GM21526 (cell line): ENCODE data around the gene CIPC.

Experiments used
- ATAC-seq: cut with Tn5 transposase; IDR thresholded peaks from one replicate; pipeline ENCODE4 v1.9.1; 2021; ENCODE audit warnings: moderate library complexity; ENCODE audit not compliant: unreplicated experiment, low FRiP score

The CIPC gene

DNA sequence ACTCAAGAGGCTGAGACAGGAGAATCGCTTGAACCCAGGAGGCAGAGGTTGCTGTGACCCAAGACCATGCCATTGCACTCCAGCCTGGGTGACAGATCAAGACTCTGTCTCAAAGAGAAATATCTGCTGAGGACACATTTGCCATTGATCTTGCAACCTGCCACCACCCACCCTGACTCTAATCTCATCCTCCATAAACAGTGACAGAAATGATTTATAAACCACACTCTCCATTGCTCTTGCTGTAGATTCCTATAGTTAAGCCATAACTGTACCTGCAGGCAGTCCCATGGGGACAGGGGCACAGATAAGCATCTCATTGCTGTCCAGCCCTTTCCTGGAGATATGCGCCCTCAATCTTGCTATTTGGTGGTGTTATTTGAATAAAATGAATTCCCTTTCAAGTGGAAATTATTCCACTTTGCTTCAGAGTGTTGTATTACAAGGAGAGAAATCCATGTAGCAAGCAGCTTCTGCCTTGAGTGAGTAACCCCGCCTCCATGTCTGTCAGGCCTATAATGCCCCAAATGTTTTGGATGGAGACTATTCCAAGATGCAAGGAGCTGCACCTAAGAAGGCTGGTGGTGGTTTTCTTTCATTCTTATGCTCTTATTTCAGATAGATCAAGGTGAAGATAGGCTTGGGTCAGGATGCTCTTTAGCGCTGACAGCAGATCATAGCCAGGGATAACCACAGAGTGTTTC is 46.5 kb downstream of the CIPC start:
- ATAC-seq = no peak

- ATAC-seq = no peak
Measured at GRCh38 chr14:77145975-77146740, 48.1 kb downstream of the CIPC start.

GRCh38 chr14:77148510-77149231 is 50.6 kb downstream of the CIPC start:
- ATAC-seq = no peak

DNA sequence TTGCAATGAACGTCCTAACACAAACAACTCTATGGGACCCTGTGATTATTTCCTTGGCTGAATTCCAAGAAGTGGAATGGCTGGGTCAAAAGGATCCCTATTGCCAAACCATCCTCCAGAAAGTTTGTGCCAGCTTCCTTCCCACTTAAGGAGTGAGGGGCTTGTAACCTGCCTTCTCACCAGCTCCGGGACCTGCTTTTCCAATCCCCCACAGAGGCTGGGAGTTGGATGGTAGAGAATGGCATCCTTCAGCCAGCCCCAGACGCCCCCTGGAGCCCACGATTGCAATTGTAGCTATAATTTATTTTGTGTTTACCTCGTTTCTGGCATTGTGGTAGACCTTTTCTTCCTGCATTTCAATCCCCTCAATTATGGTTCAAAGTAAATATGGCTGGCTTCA is 53.2 kb downstream of the CIPC start:
- ATAC-seq = no peak

DNA sequence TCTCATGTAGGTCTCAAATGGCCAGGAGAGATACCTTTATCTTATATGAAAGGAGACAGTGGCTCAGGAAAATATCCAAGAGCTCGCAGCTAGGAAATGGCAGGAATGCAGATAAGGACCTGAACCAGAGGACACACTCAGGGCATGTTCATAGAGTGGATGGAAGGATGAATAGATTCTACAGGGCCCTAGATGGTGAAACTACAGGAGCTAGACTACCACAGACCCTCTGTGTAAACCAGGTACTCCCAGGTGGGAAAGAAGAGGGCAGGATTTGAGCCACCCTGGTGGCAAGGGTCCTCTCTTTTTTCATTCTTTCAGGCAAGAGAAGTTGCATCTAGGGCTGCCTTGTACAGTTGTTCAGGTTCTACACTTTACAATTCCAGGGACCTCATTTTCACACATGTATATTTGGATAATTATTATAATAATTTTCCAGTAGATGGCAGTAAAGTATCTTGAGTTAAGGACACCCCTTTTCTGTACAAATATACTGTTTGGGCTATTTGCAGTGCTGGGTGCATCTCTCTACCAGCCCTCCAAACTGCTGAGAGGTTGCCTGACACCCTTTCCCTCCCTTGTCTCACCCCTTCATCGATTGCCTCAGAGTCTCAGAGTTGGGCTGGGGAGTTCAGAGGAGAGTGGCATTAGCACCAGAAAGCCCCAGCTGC is 54.0 kb downstream of the CIPC start:
- no peak for ATAC-seq

DNA sequence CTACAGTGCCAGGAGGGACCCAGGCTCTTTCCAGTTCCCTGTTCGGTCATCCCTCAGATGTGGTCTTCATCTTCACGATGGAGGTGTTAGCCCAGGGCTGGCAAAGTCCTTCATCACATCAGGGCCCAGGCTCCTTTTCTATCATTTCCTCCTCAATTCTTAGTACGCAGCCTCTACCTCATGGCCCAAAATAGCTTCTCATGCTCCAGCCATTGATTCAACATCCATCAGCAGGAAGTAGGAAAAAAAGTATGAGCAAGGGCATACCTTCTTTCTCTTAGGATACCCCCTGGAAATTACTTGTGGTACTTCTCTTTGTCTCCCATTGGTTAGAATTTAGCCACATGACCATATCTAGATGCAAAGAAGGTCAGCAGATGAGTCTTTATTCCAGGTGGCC is 55.7 kb downstream of the CIPC start:
- ATAC-seq = no peak

- no peak for ATAC-seq
Measured at GRCh38 chr14:77154421-77154820, 56.4 kb downstream of the CIPC start.

GRCh38 chr14:77155083-77155482 is 57.0 kb downstream of the CIPC start:
- ATAC-seq = no peak

DNA sequence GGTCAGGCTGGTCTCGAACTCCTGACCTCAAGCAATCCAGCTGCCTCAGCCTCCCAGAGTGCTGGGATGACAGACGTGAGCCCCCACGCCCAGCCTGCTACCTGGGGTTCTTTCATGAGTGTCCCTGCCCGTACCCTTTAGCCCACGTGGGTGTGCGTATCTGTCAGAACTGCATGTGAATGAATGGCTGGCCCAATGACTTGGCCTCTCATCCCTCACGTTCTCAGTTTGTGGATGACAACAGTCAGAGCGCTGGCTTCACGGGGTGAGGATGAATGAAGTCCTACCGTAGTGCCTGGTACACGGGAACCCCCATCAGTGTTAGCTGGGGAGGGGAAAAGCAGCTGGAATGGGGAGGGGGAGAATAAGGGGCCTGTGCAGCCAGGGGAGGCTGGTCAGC is 59.7 kb downstream of the CIPC start:
- ATAC-seq = no peak

- ATAC-seq = no peak
Measured at GRCh38 chr14:77158175-77158881, 60.3 kb downstream of the CIPC start.

- no peak for ATAC-seq
Measured at GRCh38 chr14:77158882-77159255, 60.8 kb downstream of the CIPC start.

- no peak for ATAC-seq
Measured at GRCh38 chr14:77161011-77161410, 63.0 kb downstream of the CIPC start.
